Upper lobe of left lung (tissue), 4 donors: ENCODE measurements around the gene CST11.

ENCODE experiments used
- POLR2A ChIP-seq, 4 donors: fragments of 450-650 bp; IDR thresholded peaks; one replicate each; pipeline ENCODE4 v1.5.1; 2016 to 2017; ENCODE audit warnings: antibody characterized with exemption in 4 of 4, mild to moderate bottlenecking in 2 of 4
- POLR2AphosphoS5 ChIP-seq, 2 donors: sonication (generic); formaldehyde crosslinking; IDR thresholded peaks; one replicate each; pipeline ENCODE4 v1.5.1; 2017; ENCODE audit warnings: antibody characterized with exemption in 2 of 2
- TF ChIP-seq, protein P1 (sequence below), 6 experiments: fragments of 450-650 bp in 4 of 6; fragments of 200-600 bp in 2 of 6; sonication (generic) in 2 of 6; IDR thresholded peaks; one replicate each; pipeline ENCODE4 v1.5.1; 2016 to 2019; ENCODE audit warnings: antibody characterized with exemption in 6 of 6

GRCh38 chr20:23410916-23411695 lies 41.6 kb downstream of the CST11 start:
- TF ChIP-seq POLR2A (IDR thresholded peaks at IDR 0.05) (no peak), POLR2AphosphoS5 (IDR thresholded peaks at IDR 0.05) (no peak)
- TF ChIP-seq, protein P1, sequence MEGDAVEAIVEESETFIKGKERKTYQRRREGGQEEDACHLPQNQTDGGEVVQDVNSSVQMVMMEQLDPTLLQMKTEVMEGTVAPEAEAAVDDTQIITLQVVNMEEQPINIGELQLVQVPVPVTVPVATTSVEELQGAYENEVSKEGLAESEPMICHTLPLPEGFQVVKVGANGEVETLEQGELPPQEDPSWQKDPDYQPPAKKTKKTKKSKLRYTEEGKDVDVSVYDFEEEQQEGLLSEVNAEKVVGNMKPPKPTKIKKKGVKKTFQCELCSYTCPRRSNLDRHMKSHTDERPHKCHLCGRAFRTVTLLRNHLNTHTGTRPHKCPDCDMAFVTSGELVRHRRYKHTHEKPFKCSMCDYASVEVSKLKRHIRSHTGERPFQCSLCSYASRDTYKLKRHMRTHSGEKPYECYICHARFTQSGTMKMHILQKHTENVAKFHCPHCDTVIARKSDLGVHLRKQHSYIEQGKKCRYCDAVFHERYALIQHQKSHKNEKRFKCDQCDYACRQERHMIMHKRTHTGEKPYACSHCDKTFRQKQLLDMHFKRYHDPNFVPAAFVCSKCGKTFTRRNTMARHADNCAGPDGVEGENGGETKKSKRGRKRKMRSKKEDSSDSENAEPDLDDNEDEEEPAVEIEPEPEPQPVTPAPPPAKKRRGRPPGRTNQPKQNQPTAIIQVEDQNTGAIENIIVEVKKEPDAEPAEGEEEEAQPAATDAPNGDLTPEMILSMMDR (IDR thresholded peaks at IDR 0.05): no peak
